Endothelial cell of umbilical vein (primary cell): ENCODE data around the gene CPZ. TPM values are rescaled to one million over a fixed set of nuclear protein-coding genes. Genes with fewer than 3 reads are reported as not detected.

Experiments
- BruUV-seq: library from RNA; stranded (reverse); fragments of 400-500 nt; replicated peaks from 2 replicates; lab custom pipeline; 2021; lab: Mats Ljungman, UMichigan
- CTCF ChIA-PET: fragments of 300-600, 350-600 bp; sonication (Branson Sonifier 250); formaldehyde crosslinking; loops from one replicate; lab custom pipeline; 2021; ENCODE audit warnings: antibody characterized with exemption, inconsistent platforms; lab: Charles Lee
- POLR2A ChIA-PET: fragments of 300-600, 350-600 bp; sonication (Branson Sonifier 250); formaldehyde crosslinking; loops from one replicate; lab custom pipeline; 2021; ENCODE audit warnings: antibody characterized with exemption, inconsistent platforms; lab: Charles Lee
- DNase-seq: peaks from one replicate; pipeline ENCODE4 v3.0.0-alpha.2; 2011; ENCODE audit warnings: low read depth, low spot score
- FAIRE-seq: peaks from 2 replicates; lab custom pipeline; 2011; peaks lifted over from hg19 to GRCh38; lab: Jason Lieb, UNC
- H2AFZ ChIP-seq: 2 replicates; pipeline ENCODE4 v1.6.0; 2012; ENCODE audit warnings: low read depth, low read length, control low read depth, inconsistent platforms
- H3K27ac ChIP-seq: 2 replicates; pipeline ENCODE4 v1.5.1; 2011; ENCODE audit warnings: low read depth, mild to moderate bottlenecking, control low read depth, low read length, moderate library complexity; ENCODE audit not compliant: insufficient read depth
- H3K27me3 ChIP-seq, 2 experiments: 2 replicates each; pipeline versions ENCODE4 v1.6.0 to v1.6.1; 2011; ENCODE audit warnings: low read length in 2 of 2, mixed read lengths in 1 of 2; ENCODE audit not compliant: control insufficient read depth in 2 of 2, insufficient read depth in 2 of 2
- H3K36me3 ChIP-seq, 2 experiments: 2 replicates in 1 of 2; 3 replicates in 1 of 2; pipeline ENCODE4 v1.5.1; 2011; ENCODE audit warnings: low read length in 2 of 2, mild to moderate bottlenecking in 1 of 2, moderate library complexity in 1 of 2; ENCODE audit not compliant: control insufficient read depth in 2 of 2, insufficient read depth in 2 of 2; ENCODE audit errors: extremely low read depth in 1 of 2
- H3K4me1 ChIP-seq: 3 replicates; pipeline ENCODE4 v1.5.1; 2011; ENCODE audit warnings: mild to moderate bottlenecking, low read length; ENCODE audit not compliant: control insufficient read depth, insufficient read depth; ENCODE audit errors: extremely low read depth
- H3K4me2 ChIP-seq: 2 replicates; pipeline ENCODE4 v1.6.1; 2011; ENCODE audit warnings: low read length, control low read depth, mixed read lengths; ENCODE audit not compliant: insufficient read depth
- H3K4me3 ChIP-seq, 3 experiments: fragments of 200-600 bp in 1 of 3; sonication (generic), shearing (Covaris generic) in 1 of 3; replicated peaks in 1 of 3; 2 replicates each; pipeline ENCODE4 v1.5.1; 2011 to 2016; ENCODE audit warnings: control low read depth in 3 of 3, low read length in 3 of 3, mild to moderate bottlenecking in 2 of 3, inconsistent platforms in 1 of 3, low read depth in 1 of 3, moderate library complexity in 1 of 3; ENCODE audit not compliant: insufficient read depth in 1 of 3
- H3K79me2 ChIP-seq: 2 replicates; pipeline ENCODE4 v1.6.0; 2012; ENCODE audit warnings: low read length, inconsistent platforms; ENCODE audit not compliant: control insufficient read depth, insufficient read depth
- H3K9ac ChIP-seq: replicated peaks from 2 replicates; pipeline ENCODE3; 2011; ENCODE audit warnings: low read length, control low read depth; ENCODE audit not compliant: insufficient read depth; ENCODE audit errors: extremely low read depth
- H3K9me1 ChIP-seq: replicated peaks from 3 replicates; pipeline ENCODE4 v1.6.0; 2011; ENCODE audit warnings: mild to moderate bottlenecking, low read length; ENCODE audit not compliant: control insufficient read depth, insufficient read depth; ENCODE audit errors: extremely low read depth
- H3K9me3 ChIP-seq: replicated peaks from 2 replicates; pipeline ENCODE4 v1.5.1; 2012; ENCODE audit warnings: low read length, inconsistent platforms; ENCODE audit not compliant: control insufficient read depth, insufficient read depth
- H4K20me1 ChIP-seq: replicated peaks from 2 replicates; pipeline ENCODE3; 2011; ENCODE audit warnings: mild to moderate bottlenecking, low read length; ENCODE audit not compliant: control insufficient read depth, insufficient read depth; ENCODE audit errors: extremely low read depth
- EZH2 ChIP-seq: IDR thresholded peaks from 2 replicates; pipeline ENCODE4 v1.6.1; 2012; ENCODE audit warnings: borderline replicate concordance, low read depth, mild to moderate bottlenecking, moderate library complexity, low read length, inconsistent platforms; ENCODE audit not compliant: severe bottlenecking
- FOS ChIP-seq: IDR thresholded peaks from 2 replicates; pipeline ENCODE4 v1.6.1; 2011; ENCODE audit warnings: mild to moderate bottlenecking, low read length, moderate library complexity, borderline replicate concordance; ENCODE audit not compliant: insufficient read depth
- GATA2 ChIP-seq: IDR thresholded peaks from 2 replicates; pipeline ENCODE4 v1.7.0; 2011; ENCODE audit warnings: low read depth, mild to moderate bottlenecking, moderate library complexity, mixed read lengths, low read length; ENCODE audit not compliant: insufficient read length, insufficient read depth
- JUN ChIP-seq: IDR thresholded peaks from 2 replicates; pipeline ENCODE4 v1.6.1; 2011; ENCODE audit warnings: borderline replicate concordance, low read depth; ENCODE audit not compliant: insufficient read length, insufficient read depth
- MYC ChIP-seq: IDR thresholded peaks from one replicate; pipeline ENCODE4 v1.6.1; 2011; ENCODE audit warnings: mild to moderate bottlenecking, low read depth, low read length
- POLR2A ChIP-seq: IDR thresholded peaks from 2 replicates; pipeline ENCODE4 v1.6.1; 2012; ENCODE audit warnings: low read depth, mild to moderate bottlenecking, control low read depth, low read length
- POLR2AphosphoS5 ChIP-seq: IDR thresholded peaks from 2 replicates; pipeline ENCODE4 v1.6.1; 2012; ENCODE audit warnings: low read depth, mild to moderate bottlenecking, control low read depth, low read length, moderate library complexity; ENCODE audit not compliant: insufficient read depth
- dilution Hi-C: fragments of 300-500 bp; cut with MboI; formaldehyde crosslinking; loops from one replicate; pipeline ENCODE4 v1.15.0; 2019; ENCODE audit warnings: low sequenced_read_pairs; ENCODE audit not compliant: extremely low pct_ligation_motif_present
- intact Hi-C: fragments of 100-400 bp; cut with micrococcal nuclease; formaldehyde crosslinking; loops from one replicate; pipeline ENCODE4 v1.10.0; 2022
- polyA plus RNA-seq, 4 experiments: library from polyadenylated mRNA; depleted of rRNA in 3 of 4; stranded (reverse) in 3 of 4; unstranded in 1 of 4; fragments of >200 nt; gene quantifications; 2 replicates each; pipeline versions ENCODE4 v1.2.1 to v1.2.3, GENCODE V29; 2011 to 2012; ENCODE audit warnings: missing spikeins in 1 of 4
- total RNA-seq: library from RNA; stranded (reverse); gene quantifications from 2 replicates; pipeline ENCODE4 v1.2.3, GENCODE V29; 2021
- TF ChIP-seq, protein P1 (sequence below), 2 donors: IDR thresholded peaks; 1 replicate in 1 of 2; 2 replicates in 1 of 2; pipeline ENCODE4 v1.5.1; 2011; ENCODE audit warnings: low read length in 2 of 2, mild to moderate bottlenecking in 2 of 2, moderate library complexity in 2 of 2, control low read depth in 1 of 2, inconsistent platforms in 1 of 2, low read depth in 1 of 2; ENCODE audit not compliant: insufficient read depth in 1 of 2; ENCODE audit errors: extremely low read depth in 1 of 2
- TF ChIP-seq, protein P2 (sequence below): IDR thresholded peaks from 2 replicates; pipeline ENCODE4 v1.6.1; 2011; ENCODE audit not compliant: insufficient read depth, insufficient read length

Gene CPZ
- total and polyA plus RNA-seq, 2 donors (not counting 3 experiments of a cell fraction or from before 2014, with no cell fraction given), result not detected

DNA sequence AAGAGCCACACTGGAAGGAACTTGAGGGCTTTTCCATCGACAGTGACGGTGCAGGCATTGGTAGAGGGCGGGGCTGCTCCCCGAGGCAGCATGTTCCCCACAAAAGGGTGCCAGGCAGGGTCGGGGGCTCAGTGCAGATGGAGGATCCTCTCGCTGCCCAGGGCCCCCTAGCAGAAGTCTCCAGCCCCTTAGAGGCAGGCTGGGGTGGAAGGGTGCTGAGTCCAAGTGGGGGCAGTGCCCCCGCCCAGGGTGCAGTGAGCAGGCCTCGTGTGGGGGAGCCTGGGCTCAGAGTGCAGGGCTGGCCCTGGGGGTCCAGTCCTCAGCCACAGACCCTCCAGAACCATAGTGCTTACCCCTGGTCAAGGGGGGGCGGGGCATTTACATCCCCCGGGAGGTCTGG lies 9.0 kb downstream of the CPZ start:
- TF ChIP-seq EZH2 (no peak), GATA2 (no peak), POLR2AphosphoS5 (no peak), MYC (no peak), FOS (no peak), JUN (no peak), POLR2A (no peak)
- TF ChIP-seq, protein P1, sequence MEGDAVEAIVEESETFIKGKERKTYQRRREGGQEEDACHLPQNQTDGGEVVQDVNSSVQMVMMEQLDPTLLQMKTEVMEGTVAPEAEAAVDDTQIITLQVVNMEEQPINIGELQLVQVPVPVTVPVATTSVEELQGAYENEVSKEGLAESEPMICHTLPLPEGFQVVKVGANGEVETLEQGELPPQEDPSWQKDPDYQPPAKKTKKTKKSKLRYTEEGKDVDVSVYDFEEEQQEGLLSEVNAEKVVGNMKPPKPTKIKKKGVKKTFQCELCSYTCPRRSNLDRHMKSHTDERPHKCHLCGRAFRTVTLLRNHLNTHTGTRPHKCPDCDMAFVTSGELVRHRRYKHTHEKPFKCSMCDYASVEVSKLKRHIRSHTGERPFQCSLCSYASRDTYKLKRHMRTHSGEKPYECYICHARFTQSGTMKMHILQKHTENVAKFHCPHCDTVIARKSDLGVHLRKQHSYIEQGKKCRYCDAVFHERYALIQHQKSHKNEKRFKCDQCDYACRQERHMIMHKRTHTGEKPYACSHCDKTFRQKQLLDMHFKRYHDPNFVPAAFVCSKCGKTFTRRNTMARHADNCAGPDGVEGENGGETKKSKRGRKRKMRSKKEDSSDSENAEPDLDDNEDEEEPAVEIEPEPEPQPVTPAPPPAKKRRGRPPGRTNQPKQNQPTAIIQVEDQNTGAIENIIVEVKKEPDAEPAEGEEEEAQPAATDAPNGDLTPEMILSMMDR (IDR thresholded peaks at IDR 0.05; ENCODE audit: extremely low read depth in 1 of 2, insufficient read depth in 1 of 2, low read depth in 1 of 2, low read length in 2 of 2), result no peak
- TF ChIP-seq, protein P2, sequence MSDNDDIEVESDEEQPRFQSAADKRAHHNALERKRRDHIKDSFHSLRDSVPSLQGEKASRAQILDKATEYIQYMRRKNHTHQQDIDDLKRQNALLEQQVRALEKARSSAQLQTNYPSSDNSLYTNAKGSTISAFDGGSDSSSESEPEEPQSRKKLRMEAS, result no peak
- no peak for FAIRE-seq
- Histone ChIP-seq H3K27ac (no peak overlapping the region), H3K9me1 (no peaks in the 10 kb centered on the region), H2AFZ (no peak overlapping the region), H4K20me1 (no peaks in the 10 kb centered on the region), H3K9me3 (no peaks in the 10 kb centered on the region), H3K79me2 (no peaks in the 10 kb centered on the region), H3K9ac (no peak overlapping the region), H3K4me3 (no peak overlapping the region), H3K36me3 (no peaks in the 10 kb centered on the region), H3K4me1 (no peaks in the 10 kb centered on the region), H3K4me2 (no peak overlapping the region), H3K27me3 (no peaks in the 10 kb centered on the region)
- dilution Hi-C loops, result no loop called here
- ChIA-PET CTCF (no interaction called here), POLR2A (no interaction called here)
- no TSS peak for BruUV-seq
- intact Hi-C loops, result no loop called here
- no peak for DNase-seq
